WTC11 (cell line): ENCODE measurements around the gene PIGQ. TPM values are rescaled to one million over a fixed set of nuclear protein-coding genes. Genes with fewer than 3 reads are reported as not detected.
A peak's percentile ranks its signal among the peaks of the same experiment; 100 is the strongest.

Experiments used
- AFF4 ChIP-seq: sonication (generic); formaldehyde crosslinking; IDR thresholded peaks from 2 replicates; pipeline ENCODE4 v1.8.1; 2023; ENCODE audit warnings: mild to moderate bottlenecking, missing genetic modification reagents, borderline replicate concordance
- AR ChIP-seq: fragments of 250-450 bp; sonication (Bioruptor Pico); IDR thresholded peaks from 2 replicates; pipeline ENCODE4 v1.9.0; 2021; ENCODE audit warnings: mild to moderate bottlenecking
- ARID4B ChIP-seq: sonication (generic); formaldehyde crosslinking; IDR thresholded peaks from 2 replicates; pipeline ENCODE4 v1.8.0; 2023; ENCODE audit warnings: missing genetic modification reagents, mild to moderate bottlenecking, borderline replicate concordance
- ATF1 ChIP-seq: sonication (generic); formaldehyde crosslinking; IDR thresholded peaks from 2 replicates; pipeline ENCODE4 v1.8.1; 2023; ENCODE audit warnings: mild to moderate bottlenecking, moderate library complexity, missing genetic modification reagents
- ATF2 ChIP-seq: sonication (generic); formaldehyde crosslinking; IDR thresholded peaks from 2 replicates; pipeline ENCODE4 v1.8.1; 2022; ENCODE audit warnings: low read depth, missing genetic modification reagents, borderline replicate concordance
- CBFB ChIP-seq: sonication (generic); formaldehyde crosslinking; IDR thresholded peaks from 2 replicates; pipeline ENCODE4 v1.8.1; 2022; ENCODE audit warnings: mild to moderate bottlenecking, low read depth, missing genetic modification reagents
- E2F5 ChIP-seq: sonication (generic); formaldehyde crosslinking; IDR thresholded peaks from 2 replicates; pipeline ENCODE4 v1.8.1; 2022; ENCODE audit warnings: mild to moderate bottlenecking, moderate library complexity, missing genetic modification reagents
- EMX1 ChIP-seq: fragments of 250-450 bp; sonication (Bioruptor Pico); IDR thresholded peaks from 2 replicates; pipeline ENCODE4 v1.8.0; 2021; ENCODE audit warnings: mild to moderate bottlenecking
- GRHL2 ChIP-seq: fragments of 250-450 bp; sonication (Bioruptor Pico); IDR thresholded peaks from 2 replicates; pipeline ENCODE4 v1.8.0; 2022; ENCODE audit warnings: mild to moderate bottlenecking, moderate library complexity; ENCODE audit not compliant: insufficient replicate concordance, severe bottlenecking
- IRF2 ChIP-seq: sonication (generic); formaldehyde crosslinking; IDR thresholded peaks from 2 replicates; pipeline ENCODE4 v1.8.0; 2022; ENCODE audit warnings: low read depth, missing genetic modification reagents, borderline replicate concordance
- MYBL2 ChIP-seq: sonication (generic); formaldehyde crosslinking; IDR thresholded peaks from 2 replicates; pipeline ENCODE4 v1.8.1; 2023; ENCODE audit warnings: mild to moderate bottlenecking, moderate library complexity, missing genetic modification reagents
- SMAD3 ChIP-seq: sonication (generic); formaldehyde crosslinking; IDR thresholded peaks from 2 replicates; pipeline ENCODE4 v1.8.0; 2022; ENCODE audit warnings: missing genetic modification reagents, mild to moderate bottlenecking, borderline replicate concordance
- TEAD4 ChIP-seq: sonication (generic); formaldehyde crosslinking; IDR thresholded peaks from 2 replicates; pipeline ENCODE4 v1.8.0; 2022; ENCODE audit warnings: mild to moderate bottlenecking, missing genetic modification reagents
- USF2 ChIP-seq: sonication (generic); formaldehyde crosslinking; IDR thresholded peaks from 2 replicates; pipeline ENCODE4 v1.8.1; 2023; ENCODE audit warnings: mild to moderate bottlenecking, missing genetic modification reagents, moderate library complexity
- ZNF232 ChIP-seq: sonication (generic); formaldehyde crosslinking; IDR thresholded peaks from 2 replicates; pipeline ENCODE4 v1.8.0; 2022; ENCODE audit warnings: mild to moderate bottlenecking, missing genetic modification reagents
- ZNF532 ChIP-seq: fragments of 250-450 bp; sonication (Bioruptor Pico); IDR thresholded peaks from 2 replicates; pipeline ENCODE4 v1.9.0; 2021; ENCODE audit warnings: mild to moderate bottlenecking, borderline replicate concordance
- ZNF671 ChIP-seq: fragments of 250-450 bp; sonication (Bioruptor Pico); IDR thresholded peaks from 2 replicates; pipeline ENCODE4 v1.8.0; 2021; ENCODE audit warnings: mild to moderate bottlenecking
- total RNA-seq: library from RNA; stranded (reverse); gene quantifications from 3 replicates; pipeline ENCODE4 v1.2.3, GENCODE V29; 2021

Gene PIGQ
- total RNA-seq, 1 experiment from 2014 or later = 63.7 TPM

GRCh38 chr16:527015-527903 lies 42.5 kb upstream of the PIGQ start, which contains the start of gene CAPN15 (continued):
- TF ChIP-seq TEAD4 (CRISPR knock-in tag) (no peak; the same call in 1 of the 2 replicates), USF2 (CRISPR knock-in tag) (no peak), MYBL2 (CRISPR knock-in tag) (no peak), SMAD3 (CRISPR knock-in tag) (no peak), CBFB (no peak), GRHL2 (no peak), ATF2 (no peak), ZNF232 (no peak), AFF4 (CRISPR knock-in tag) (no peak), EMX1 (CRISPR knock-in tag) (no peak), ZNF671 (CRISPR knock-in tag) (no peak), IRF2 (CRISPR knock-in tag) (no peak), ZNF532 (CRISPR knock-in tag) (no peak), ATF1 (CRISPR knock-in tag) (no peak), ARID4B (CRISPR knock-in tag) (peak; percentile 85), AR (no peak), E2F5 (CRISPR knock-in tag) (no peak; the same call in 1 of the 2 replicates)
